Measurements from ENCODE around the gene CABP4.

The CABP4 gene

GRCh38 chr11:67455054-67455453 is at the start of gene CABP4:
TSS of gene CABP4 (plus strand) at chr11:67455354. CDS start at chr11:67455424, 70 bp downstream.
- DNase-seq, result no peak

DNA sequence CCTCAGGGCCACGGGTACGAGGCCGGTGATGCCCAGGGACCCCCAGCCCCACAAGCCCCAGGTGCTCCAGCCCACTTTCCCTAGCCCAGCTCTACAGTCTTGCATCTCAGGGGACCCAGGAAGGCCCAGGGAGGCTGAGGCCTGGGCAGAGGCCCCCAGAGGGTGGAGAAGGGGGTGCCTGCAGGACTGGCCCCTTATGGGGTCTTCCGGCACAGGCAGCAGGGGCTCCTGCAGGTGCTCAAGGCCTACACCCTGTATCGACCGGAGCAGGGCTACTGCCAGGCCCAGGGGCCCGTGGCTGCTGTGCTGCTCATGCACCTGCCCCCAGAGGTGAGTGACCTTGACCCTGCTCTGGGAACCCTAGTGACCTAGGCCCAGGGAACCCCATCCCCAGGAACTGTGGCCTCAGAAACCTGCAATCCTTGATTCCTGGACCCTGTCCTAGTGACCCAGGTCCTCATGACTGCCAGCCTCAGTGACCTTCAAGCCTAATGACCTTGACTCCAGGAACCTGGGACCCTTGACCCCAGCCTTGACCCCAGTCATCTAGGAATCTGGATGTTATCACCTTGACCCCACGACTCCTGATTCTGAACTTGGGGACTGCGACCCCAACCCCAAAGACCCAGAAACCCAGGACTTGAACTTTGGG is 49.3 kb upstream of the CABP4 start:
- no peak for DNase-seq

DNA sequence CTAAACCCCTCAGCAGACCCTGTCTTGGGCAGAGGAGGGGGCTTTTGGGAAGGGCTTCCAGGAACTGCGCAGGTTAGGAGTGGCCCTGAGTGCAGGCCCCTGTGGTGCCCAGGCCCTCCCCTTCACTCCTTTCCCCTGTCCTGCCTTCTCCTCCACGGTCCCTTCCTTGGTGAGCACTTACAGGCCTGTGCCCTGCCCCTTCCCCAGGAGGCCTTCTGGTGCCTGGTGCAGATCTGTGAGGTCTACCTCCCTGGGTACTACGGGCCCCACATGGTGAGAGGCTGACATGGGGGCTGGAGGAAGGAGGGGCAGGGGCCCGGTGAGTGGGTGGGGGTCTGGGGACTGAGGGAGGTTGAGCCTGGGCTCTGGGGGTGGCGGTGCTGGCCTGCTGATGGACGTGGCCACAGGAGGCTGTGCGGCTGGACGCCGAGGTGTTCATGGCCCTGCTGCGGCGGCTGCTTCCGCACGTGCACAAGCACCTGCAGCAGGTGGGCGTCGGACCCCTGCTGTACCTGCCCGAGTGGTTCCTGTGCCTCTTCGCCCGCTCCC is 48.7 kb upstream of the CABP4 start:
- no peak for DNase-seq

DNA sequence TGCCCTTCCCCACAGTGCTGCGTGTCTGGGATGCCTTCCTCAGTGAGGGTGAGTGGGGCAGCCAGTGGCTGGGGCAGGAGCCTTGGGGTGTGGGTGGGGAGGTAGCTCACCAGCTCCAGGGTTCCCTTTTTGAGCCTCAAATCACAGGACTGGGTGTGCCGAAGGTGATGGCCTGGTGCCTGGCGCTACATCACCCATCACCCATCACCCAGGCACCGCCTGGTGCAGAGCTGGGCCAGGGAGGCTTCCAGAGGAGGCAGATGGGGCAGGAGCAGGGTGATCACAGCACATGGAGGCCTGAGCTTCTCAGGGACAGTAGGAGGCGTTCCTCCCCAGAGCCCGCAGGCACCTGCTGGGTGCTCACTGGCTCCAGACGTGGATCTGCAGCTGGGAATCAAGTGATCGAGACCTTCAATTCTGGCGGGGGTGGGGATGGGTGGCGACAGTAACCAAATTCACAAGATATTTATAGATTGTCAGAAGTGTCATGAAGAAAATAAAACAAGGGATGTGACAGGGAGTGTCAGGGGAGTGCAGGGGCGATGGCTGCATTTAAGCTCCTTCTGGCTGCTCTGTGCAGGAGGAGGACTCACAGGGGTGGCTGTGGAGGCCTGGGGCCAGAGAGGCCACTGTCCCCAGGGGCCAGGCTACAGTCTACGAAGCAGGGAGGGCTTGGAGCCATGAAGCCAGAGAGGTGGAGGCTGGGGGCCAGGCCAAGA is 48.0 kb upstream of the CABP4 start:
- no peak for DNase-seq

DNA sequence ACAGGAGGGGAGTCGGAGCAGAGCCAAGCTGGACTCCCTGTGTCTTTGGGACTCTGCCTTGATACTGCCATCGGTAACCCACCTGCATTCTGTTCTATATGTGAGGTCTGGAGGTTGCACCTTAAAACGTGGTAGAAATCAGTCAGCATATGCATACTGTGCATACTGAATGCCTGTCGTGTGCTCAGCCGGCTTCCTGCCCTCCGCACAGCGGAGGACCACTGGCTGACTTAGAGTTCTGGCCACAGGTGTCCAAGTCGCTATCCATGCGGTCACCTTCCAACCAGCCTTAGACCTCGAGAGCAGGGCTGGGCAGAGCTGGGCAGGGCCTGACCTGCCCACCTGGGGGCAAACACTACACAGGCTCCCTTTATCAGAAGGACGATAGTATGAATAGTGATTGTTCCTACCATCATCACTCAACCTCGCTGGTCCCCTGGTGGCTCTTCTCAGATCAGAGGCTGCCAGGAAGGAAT is 47.4 kb upstream of the CABP4 start:
- no peak for DNase-seq

GRCh38 chr11:67408437-67409200 is 46.5 kb upstream of the CABP4 start:
- DNase-seq, result no peak

- no peak for DNase-seq
Observed at GRCh38 chr11:67409261-67409666, 45.9 kb upstream of the CABP4 start.

DNA sequence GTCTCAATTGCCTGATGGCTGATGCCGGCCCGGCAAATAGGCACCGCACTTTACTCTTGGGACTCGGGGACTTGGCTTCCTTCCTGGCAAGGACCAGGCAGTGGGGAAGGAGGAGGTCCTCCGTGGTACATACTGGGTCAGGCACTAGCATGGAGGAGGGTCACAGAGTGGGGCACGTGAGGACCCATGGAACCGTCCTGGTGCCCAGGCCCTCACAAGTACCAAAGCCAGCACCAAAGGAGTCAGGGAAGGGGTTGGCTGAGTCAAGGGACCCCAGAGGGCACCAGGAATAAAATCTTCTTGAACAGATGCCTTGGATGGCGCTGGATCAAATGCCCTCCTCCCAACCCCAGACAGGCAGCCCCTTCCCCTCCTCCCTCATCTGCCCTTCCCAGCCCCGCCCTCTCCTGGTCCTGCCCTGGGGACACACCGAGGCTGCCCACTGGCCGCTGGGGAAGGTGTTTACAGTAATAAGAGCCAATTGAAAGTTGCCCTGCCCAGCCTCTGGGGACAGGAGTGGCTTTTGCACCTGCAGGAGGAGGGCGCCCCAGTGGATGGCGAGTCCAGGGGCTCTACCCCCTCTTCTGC is 45.3 kb upstream of the CABP4 start:
- DNase-seq, result no peak

DNA sequence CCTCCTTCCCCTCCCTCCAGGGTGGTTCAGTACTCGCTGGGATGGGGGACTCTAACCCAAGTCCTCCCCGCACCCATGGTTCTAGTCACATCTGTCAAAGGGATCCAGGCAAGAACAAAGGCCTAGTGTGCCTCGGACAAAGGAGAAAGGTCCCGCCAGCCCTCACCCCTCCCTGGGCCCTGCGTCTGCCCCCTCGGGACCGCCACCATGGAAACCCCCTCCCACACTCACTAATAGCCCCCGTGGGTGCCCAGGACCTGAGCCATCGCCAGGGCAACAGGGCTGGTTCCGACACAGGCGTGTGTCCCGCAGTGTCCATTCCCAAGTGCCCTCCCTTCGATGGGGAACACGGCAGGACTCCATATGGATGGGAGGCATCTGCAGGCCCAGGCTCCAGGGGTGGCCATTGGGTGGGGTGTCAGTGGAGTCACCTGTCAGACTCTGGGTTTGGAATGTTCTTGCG is 44.8 kb upstream of the CABP4 start:
- DNase-seq, result no peak

- DNase-seq, result no peak
Observed at GRCh38 chr11:67410984-67411784, 44.0 kb upstream of the CABP4 start.

GRCh38 chr11:67411785-67412152 is 43.4 kb upstream of the CABP4 start:
- DNase-seq, result no peak

DNA sequence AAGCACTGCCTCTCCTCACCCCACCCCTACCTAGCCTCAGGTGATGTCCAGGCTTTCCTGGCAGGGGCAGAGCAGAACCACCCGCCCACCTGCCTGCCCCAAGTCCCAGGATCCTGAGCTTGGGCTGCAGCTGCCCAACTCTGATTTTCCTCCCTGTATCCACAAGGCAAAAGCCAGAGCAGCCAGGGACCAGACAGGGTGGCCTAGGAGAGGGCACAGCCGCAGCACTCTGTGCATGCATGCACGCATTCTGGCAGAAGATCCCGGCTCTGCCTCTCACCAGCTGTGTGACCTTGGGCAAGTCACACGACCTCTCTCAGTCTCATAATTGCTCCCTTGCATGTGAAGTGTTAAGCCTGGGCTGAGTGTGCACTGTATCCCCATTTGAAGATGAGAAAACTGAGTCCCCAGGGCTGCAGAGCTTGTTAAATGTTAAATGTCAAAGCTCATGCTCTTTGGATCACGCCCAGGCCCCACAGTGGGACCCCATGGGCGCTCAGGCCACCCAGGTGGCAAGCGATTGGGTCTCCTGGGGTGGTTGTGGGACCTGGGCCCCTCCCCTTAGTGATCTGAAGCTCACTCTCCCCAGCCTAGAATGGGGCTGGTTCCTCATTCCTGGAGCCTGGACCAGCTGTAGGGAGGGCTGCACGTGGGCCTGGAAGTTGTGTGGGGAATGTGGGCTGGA is 42.5 kb upstream of the CABP4 start:
- DNase-seq, result no peak

GRCh38 chr11:67413266-67413849 is 41.8 kb upstream of the CABP4 start:
- no peak for DNase-seq

DNA sequence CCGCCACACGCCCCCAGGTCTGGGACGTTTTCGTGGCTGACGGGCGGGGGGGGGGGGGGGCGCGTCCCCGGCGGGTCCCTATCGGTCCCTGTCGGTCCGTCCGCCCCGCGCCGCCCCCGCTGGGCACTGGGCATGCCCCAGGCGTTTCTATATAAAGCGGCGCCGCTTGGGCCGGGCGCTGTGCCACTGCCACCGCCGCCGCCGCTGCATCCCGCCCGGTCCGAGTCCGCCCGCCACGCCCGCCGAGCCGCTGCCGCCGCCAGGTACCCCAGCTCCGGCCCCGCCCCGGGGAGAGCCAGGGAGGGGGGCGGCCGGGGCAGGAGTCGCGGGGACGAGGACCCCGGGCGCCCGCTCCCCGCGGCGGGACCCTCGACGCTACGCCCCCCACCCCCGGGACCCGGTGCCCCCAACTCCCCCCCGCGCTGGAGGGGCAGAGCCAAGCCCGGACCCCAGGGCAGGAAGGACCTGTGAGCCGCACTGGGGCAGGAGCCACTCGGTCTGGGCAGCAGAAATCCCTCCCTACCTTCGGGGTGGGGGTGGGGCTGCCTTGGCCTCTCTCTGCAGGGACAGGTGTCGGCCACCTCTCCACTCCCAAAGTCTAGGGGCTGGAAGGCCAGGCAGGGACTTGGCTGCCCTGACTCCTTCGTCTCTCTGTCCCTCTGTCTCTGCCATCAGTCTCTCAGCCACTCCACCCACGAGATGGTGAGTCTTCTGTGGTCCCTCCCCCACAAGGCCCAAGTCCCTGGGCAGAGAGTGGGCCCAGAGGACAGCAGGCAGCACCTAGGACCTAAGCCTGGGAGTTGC is 39.5 kb upstream of the CABP4 start, which contains the start of gene CARNS1:
Gene CARNS1 (plus strand): TSS at position 178 of the 804 bp plus-strand sequence. CDS start 522 bp downstream, at position 700.
- no peak for DNase-seq

GRCh38 chr11:67416416-67417335 is 38.5 kb upstream of the CABP4 start:
- DNase-seq, result no peak

- DNase-seq, result no peak
Observed at GRCh38 chr11:67417425-67417824, 37.7 kb upstream of the CABP4 start.

DNA sequence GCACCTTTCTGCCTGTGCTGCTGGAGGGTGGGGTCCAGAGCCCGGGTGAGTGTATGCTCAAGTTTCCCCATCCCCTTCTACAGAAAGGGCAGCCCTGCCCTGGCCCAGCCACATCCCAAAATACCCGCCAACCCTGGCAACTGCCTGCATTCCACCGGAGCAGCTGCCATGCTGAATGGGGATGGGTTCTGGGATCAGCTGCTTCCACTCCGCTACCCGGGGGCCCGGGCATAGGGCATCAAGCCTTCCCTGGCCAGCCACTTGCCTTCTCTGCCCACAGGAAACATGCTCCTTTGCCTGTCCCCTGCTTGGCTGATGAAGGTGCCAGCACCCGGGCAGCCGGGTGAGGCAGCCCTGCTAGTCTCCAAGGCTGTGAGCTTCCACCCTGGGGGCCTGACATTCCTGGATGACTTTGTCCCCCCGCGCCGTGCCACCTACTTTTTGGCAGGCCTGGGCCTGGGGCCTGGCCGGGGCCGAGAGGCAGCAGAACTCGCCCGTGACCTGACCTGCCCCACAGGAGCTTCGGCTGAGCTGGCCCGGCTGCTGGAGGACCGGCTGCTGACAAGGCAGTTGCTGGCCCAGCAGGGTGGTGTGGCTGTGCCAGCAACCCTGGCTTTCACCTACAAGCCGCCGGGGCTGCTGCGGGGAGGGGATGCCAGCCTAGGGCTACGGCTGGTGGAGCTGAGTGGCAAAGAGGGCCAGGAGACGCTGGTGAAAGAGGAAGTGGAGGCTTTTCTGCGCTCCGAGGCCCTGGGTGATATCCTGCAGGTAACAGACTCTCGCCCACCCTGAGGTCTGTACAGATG is 36.5 kb upstream of the CABP4 start:
- DNase-seq, result no peak
